ENCODE results near the gene TMEM143. TPM values are rescaled to one million over a fixed set of nuclear protein-coding genes. Genes with fewer than 3 reads are reported as not detected.

Gene TMEM143
- total RNA-seq, 1 donor from 2014 or later = 3.2 TPM

GRCh38 chr19:48396824-48397176 lies 33.1 kb upstream of the TMEM143 start:
- Histone ChIP-seq H3K36me3 (no peaks in the 10 kb centered on the region), H3K4me3 (no peak overlapping the region), H3K27me3 (peaks cover 17% of the 10 kb centered on the region), H3K27ac (no peak overlapping the region), H3K9me3 (no peaks in the 10 kb centered on the region), H3K4me1 (peaks cover 26% of the 10 kb centered on the region)
- intact Hi-C loops (cut with DNase I) = no loop called here
- no peak for DNase-seq (ENCODE audit: extremely low spot score in 2 of 2)
- no peak for TF ChIP-seq POLR2AphosphoS5 (IDR thresholded peaks at IDR 0.05; ENCODE audit: insufficient read depth in 1 of 2, low read depth in 1 of 2)
- no peak for TF ChIP-seq CTCF (IDR thresholded peaks at IDR 0.05)
- TF ChIP-seq POLR2A (IDR thresholded peaks at IDR 0.05) = no peak

DNA sequence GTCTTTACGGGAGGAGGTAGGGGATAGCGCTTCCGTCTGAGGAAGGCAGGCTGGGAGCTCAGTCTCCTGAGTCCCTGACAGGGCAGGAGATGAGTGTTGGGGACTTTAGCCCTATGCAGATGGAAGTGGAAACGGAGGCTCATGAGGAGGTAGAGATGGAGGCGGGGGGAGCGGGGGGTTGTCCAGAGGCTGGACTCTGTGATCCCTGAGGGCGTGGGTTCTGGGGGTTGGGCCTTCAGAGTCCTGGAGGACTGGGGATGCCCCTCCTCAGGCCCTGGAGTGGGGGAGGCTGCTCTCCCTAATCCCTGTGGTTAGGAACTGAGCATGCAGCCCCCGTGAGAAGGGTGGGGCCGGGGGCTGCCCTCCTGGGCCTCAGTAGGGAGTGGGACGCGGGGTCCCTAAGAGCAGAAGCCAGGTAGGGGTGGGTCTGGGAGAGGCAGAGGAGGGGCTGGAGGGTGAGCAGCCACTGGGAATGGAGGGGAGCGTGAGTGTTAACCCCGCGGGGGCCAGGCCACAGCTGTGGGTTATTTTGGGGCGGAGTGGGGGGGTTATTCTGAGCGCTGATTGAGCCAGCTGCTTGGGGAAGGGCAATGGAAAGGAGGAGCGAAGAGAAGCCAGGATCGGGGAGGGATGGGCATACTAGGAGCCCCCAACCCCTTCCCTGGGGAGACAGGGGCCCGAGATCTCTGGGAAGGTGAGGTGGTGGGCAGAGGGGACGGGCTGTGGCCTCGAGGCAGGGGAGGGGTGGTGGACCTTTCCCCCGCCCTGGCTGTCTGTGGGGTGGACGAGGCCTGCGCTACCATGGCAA lies 32.5 kb upstream of the TMEM143 start:
- Histone ChIP-seq H3K4me1 (peaks cover 26% of the 10 kb centered on the region), H3K4me3 (no peak overlapping the region), H3K27ac (no peak overlapping the region), H3K9me3 (no peaks in the 10 kb centered on the region), H3K36me3 (no peaks in the 10 kb centered on the region), H3K27me3 (peaks cover 17% of the 10 kb centered on the region)
- no peak for DNase-seq (ENCODE audit: extremely low spot score in 2 of 2)
- intact Hi-C loops (cut with DNase I) = no loop called here
- TF ChIP-seq POLR2AphosphoS5 (IDR thresholded peaks at IDR 0.05; ENCODE audit: insufficient read depth in 1 of 2, low read depth in 1 of 2) (no peak), POLR2A (IDR thresholded peaks at IDR 0.05) (no peak), CTCF (IDR thresholded peaks at IDR 0.05) (no peak)

GRCh38 chr19:48395499-48395898 lies 31.8 kb upstream of the TMEM143 start:
- Histone ChIP-seq H3K9me3 (no peaks in the 10 kb centered on the region), H3K4me1 (peaks cover 26% of the 10 kb centered on the region), H3K36me3 (no peaks in the 10 kb centered on the region), H3K27me3 (peaks cover 17% of the 10 kb centered on the region), H3K4me3 (no peak overlapping the region), H3K27ac (no peak overlapping the region)
- DNase-seq (ENCODE audit: extremely low spot score in 2 of 2) = no peak
- TF ChIP-seq POLR2AphosphoS5 (IDR thresholded peaks at IDR 0.05; ENCODE audit: insufficient read depth in 1 of 2, low read depth in 1 of 2) (no peak), POLR2A (IDR thresholded peaks at IDR 0.05) (no peak), CTCF (IDR thresholded peaks at IDR 0.05) (no peak)
- intact Hi-C loops (cut with DNase I) = no loop called here

GRCh38 chr19:48395170-48395455 lies 31.4 kb upstream of the TMEM143 start:
- H3K4me3 ChIP-seq = no peak overlapping the region
- no peak overlapping the region for H3K27ac ChIP-seq
- no peaks in the 10 kb centered on the region for H3K9me3 ChIP-seq
- intact Hi-C loops (cut with DNase I) = no loop called here
- TF ChIP-seq CTCF (IDR thresholded peaks at IDR 0.05) (no peak), POLR2AphosphoS5 (IDR thresholded peaks at IDR 0.05; ENCODE audit: insufficient read depth in 1 of 2, low read depth in 1 of 2) (no peak), POLR2A (IDR thresholded peaks at IDR 0.05) (no peak)
- peaks cover 17% of the 10 kb centered on the region for H3K27me3 ChIP-seq
- no peak for DNase-seq (ENCODE audit: extremely low spot score in 2 of 2)
- H3K4me1 ChIP-seq = peaks cover 30% of the 10 kb centered on the region
- no peaks in the 10 kb centered on the region for H3K36me3 ChIP-seq

- intact Hi-C loops (cut with DNase I) = no loop called here
- Histone ChIP-seq H3K36me3 (no peaks in the 10 kb centered on the region), H3K4me1 (peaks cover 35% of the 10 kb centered on the region), H3K4me3 (peak overlapping the region in 1 of 2 donors; percentile 7), H3K27ac (no peak overlapping the region), H3K9me3 (no peaks in the 10 kb centered on the region), H3K27me3 (peaks cover 17% of the 10 kb centered on the region)
- DNase-seq (ENCODE audit: extremely low spot score in 2 of 2) = no peak
- no peak for TF ChIP-seq CTCF (IDR thresholded peaks at IDR 0.05)
- TF ChIP-seq POLR2AphosphoS5 (IDR thresholded peaks at IDR 0.05; ENCODE audit: insufficient read depth in 1 of 2, low read depth in 1 of 2) = no peak
- TF ChIP-seq POLR2A (IDR thresholded peaks at IDR 0.05) = no peak
Measured at GRCh38 chr19:48394331-48395169, 30.8 kb upstream of the TMEM143 start.
